CD4-positive, alpha-beta T cell treated with Interleukin-2 at 100 ng/mL for 4 hours (primary cell): ENCODE data around the gene PTP4A2.
A peak's percentile ranks its signal among the peaks of the same experiment; 100 is the strongest.

ENCODE experiments used
- DNase-seq: peaks from one replicate; pipeline ENCODE4 v3.0.0-alpha.2; 2020; ENCODE audit warnings: low spot score

Gene PTP4A2

DNA sequence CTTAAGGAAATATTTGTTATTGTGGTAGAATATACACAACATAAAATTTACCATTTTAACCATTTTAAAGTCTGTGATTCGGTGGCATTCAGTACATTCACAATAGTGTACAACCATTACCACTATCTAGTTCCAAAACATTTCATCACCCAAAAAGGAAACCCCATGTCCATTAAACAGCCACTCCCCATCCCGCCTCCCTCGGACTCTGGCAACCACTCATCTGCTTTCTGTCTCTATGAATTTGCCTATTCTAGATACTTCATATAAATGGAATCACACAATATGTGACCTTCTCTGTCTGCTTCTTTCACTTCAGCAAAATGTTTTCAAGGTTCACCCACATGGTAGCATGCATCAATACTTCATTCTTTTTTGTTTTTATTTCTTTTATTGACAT, 51.3 kb downstream of the PTP4A2 start:
- no peak for DNase-seq

DNA sequence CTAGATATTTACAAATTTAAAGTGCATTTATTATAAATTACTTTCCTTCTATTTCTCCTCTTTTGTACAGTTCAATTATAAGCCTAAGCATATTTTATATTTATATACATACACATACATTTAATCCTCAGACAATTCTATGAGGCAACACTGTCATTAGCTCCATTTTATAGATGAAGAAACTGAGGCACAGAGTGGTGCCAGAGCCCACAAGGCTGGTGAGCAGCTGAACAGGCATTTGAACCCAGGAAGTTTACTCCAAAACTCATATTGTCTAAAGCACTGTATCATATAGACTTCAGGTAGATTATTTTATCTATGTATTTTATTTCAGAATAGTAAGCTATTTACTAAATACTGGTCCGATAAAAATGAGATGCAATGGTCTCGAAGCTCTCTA, 52.3 kb downstream of the PTP4A2 start:
- no peak for DNase-seq

DNA sequence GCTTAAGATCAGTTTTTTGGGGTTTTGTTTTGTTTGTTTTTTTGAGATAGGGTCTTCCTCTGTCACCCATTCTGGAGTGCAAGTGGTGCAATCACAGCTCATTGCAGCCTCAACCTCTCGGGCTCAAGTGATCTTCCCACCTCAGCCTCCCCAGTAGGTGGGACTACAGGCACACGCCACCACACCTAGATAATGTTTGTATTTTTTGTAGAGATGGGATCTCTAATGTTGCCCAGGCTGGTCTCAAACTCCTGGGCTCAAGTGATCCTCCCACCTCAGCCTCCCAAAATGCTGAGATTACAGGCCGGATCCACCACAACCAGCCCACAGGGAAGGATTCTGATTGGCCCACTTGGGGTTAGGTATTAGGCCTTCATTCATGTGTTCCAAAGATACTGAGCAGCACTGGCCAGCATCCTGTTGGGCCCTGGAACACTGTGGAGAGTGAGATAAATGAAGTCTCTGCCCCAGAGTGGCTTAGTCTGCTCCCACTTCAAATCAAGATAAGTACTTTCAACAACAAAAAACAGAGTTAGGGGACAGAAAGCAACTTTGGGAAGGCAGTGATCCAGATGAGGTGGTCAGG, 54.7 kb downstream of the PTP4A2 start:
- DNase-seq, result no peak

DNA sequence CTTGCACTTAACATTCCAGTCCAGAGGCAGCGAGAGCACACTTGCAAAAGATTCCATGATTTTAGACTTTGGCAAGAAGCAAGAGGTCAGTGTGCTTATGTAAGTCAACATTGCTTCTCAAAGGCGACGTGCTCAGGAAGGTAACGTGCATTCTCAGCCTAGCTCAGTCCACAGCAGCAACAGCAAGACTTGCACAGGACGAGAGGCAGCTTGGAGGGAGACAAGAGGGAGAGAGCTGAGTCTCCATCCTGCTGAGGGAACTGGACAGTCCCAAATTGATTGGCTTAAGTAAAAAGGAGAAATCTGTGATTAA, 56.5 kb downstream of the PTP4A2 start:
- no peak for DNase-seq

- no peak for DNase-seq
Measured at GRCh38 chr1:31880957-31881687, 57.0 kb downstream of the PTP4A2 start.

- no peak for DNase-seq
Measured at GRCh38 chr1:31879981-31880608, 58.1 kb downstream of the PTP4A2 start.

- no peak for DNase-seq
Measured at GRCh38 chr1:31878058-31878457, 60.1 kb downstream of the PTP4A2 start.

- no peak for DNase-seq
Measured at GRCh38 chr1:31877544-31877943, 60.6 kb downstream of the PTP4A2 start.

- DNase-seq, result no peak
Measured at GRCh38 chr1:31875636-31876236, 62.4 kb downstream of the PTP4A2 start.

GRCh38 chr1:31874942-31875341, 63.2 kb downstream of the PTP4A2 start:
- no peak for DNase-seq

GRCh38 chr1:31872658-31873636, 65.2 kb downstream of the PTP4A2 start:
- DNase-seq, result peak; percentile 38

- no peak for DNase-seq
Measured at GRCh38 chr1:31871703-31872102, 66.5 kb downstream of the PTP4A2 start.

- no peak for DNase-seq
Measured at GRCh38 chr1:31870086-31870736, 68.0 kb downstream of the PTP4A2 start.

DNA sequence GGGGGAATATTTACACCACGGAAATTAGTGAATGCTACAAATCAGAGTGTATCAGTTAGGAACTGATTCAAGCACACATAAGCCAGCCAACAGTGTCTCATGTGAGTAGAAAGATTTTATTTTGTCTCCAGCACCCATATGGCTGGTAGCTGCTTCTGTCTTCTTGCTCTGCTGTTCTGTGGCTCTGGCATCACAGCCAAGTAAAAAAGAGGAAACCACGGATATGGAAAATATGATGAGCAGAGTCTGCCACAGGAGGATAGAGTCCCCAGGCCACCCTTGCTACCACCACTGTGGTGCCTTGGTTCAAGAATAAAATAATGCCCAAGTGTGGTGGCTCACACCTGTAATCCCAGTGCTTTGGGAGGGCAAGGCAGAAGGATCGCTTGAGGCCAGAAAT, 68.7 kb downstream of the PTP4A2 start:
- DNase-seq, result no peak

DNA sequence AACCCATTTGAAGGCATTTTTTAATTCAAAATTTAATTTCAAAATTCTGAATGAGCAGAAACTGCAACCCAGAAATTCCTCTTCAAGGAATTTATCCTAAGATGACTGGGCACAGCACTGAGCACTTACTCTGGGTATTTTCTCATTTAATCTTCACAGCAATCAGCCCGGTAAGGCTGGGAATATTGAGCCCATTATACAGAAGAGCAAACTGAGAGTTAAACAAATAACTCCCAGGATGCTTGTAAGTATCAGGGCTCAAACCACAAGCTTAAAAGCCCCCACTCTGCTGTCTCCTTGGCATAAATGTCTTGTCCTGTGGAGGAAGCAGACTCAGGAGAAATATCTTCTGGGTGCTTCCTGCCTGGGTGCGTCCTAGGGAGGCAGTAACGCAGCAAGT, 69.3 kb downstream of the PTP4A2 start:
- DNase-seq, result no peak

GRCh38 chr1:31867546-31867945, 70.6 kb downstream of the PTP4A2 start:
- no peak for DNase-seq

DNA sequence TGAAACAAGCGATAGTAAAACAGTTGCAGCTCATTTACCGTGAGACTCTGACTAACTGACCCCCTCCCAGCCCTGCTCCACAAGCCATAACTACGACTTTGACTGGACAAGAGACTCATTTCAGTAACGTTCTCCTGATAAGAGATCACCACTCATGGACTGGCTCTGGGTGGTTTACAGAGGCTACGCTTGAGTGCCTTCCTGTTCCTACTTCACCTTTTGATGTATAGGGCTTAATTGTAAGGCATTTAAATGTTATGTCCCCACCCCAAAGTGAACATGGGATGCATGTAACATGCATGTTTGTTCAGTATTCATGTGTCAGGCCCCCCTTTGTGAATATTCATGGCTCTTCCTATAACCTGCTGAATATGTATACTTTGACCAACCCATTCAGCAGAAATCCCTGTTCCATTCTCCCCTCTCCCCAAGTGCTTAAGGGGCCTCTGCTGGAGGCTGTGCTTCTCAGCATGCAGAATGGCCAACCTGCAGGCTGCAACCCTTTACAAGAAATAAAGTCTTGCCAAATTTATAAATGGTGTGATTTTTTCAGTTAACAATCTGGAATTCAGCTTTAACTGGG, 71.6 kb downstream of the PTP4A2 start:
- DNase-seq, result no peak

GRCh38 chr1:31865728-31866449, 72.3 kb downstream of the PTP4A2 start:
- no peak for DNase-seq

- DNase-seq, result no peak
Measured at GRCh38 chr1:31862071-31862470, 76.1 kb downstream of the PTP4A2 start.

DNA sequence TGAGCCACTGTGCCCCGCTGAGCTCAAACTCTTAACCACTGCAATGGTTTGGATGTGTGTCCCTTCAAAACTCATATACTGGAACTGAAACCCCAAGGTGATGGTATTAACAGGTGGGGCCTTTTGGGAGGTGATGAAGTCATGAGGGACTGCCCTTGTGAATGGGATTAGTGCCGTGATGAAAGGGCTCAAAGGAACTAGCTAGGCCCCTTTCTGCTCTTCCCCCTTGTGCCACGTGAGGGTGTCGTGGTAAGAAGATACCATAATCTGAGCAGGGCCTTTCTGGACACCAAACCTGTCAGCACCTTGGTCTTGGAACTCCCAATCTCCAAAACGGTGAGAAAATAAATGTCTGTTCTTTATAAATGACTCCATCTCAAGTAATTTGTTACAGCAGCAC, 76.8 kb downstream of the PTP4A2 start:
- no peak for DNase-seq

DNA sequence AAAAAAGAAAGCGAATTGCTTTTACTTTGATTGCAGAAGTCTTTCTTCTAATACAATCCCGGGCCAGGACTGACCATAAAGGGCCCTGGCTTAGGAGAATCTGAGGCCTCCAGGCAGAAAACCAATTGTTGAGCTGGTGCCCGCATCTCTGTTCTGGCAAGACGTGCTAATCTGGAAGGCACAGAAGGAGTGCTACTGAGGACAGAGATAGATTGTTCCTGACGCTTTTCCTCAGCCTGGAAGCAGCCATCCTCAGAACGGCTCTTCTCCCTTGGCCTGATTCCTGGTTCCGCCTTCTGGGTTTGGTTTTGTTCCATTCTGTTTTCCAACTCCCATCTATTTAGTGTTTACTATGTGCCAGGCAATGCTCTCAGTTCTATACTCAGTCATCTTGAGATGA, 77.6 kb downstream of the PTP4A2 start:
- no peak for DNase-seq
